ENCODE results near the gene KLHL18. TPM values are rescaled to one million over a fixed set of nuclear protein-coding genes. Genes with fewer than 3 reads are reported as not detected.

Gene KLHL18
- polyA plus RNA-seq, 1 donor (not counting 4 experiments of a cell fraction or from before 2014, with no cell fraction given) = 33.4 TPM

GRCh38 chr3:47380026-47380600 lies 97.4 kb downstream of the KLHL18 start:
- Histone ChIP-seq H3K4me3 (ENCODE audit: control insufficient read depth in 2 of 3, extremely low read depth in 1 of 3, insufficient read depth in 2 of 3, low read depth in 1 of 3, low read length in 3 of 3) (peak overlapping the region; percentile 84 to 93 (median 90)), H3K27me3 (ENCODE audit: control insufficient read depth, extremely low read depth, insufficient read depth, low read length) (no peaks in the 10 kb centered on the region), H3K9ac (ENCODE audit: control insufficient read depth, extremely low read depth, insufficient read depth, low read length) (peak overlapping the region; percentile 99), H3K4me1 (ENCODE audit: control insufficient read depth, extremely low read depth, insufficient read depth, low read length) (peaks cover 16% of the 10 kb centered on the region), H3K9me1 (ENCODE audit: control insufficient read depth, extremely low read depth, insufficient read depth, low read length) (peaks cover under 1% of the 10 kb centered on the region), H2AFZ (ENCODE audit: control insufficient read depth, low read length) (peak overlapping the region; percentile 80), H3K4me2 (ENCODE audit: control insufficient read depth, extremely low read depth, insufficient read depth, low read depth, low read length) (peak overlapping the region; percentile 96), H3K79me2 (ENCODE audit: control insufficient read depth, insufficient read depth, low read length) (peaks cover 43% of the 10 kb centered on the region), H4K20me1 (ENCODE audit: control insufficient read depth, extremely low read depth, insufficient read depth, low read length) (no peaks in the 10 kb centered on the region), H3K36me3 (ENCODE audit: control insufficient read depth in 2 of 2, extremely low read depth in 1 of 2, insufficient read depth in 2 of 2, low read length in 2 of 2) (peaks cover 0 to 7% of the 10 kb centered on the region in 2 experiments), H3K9me3 (ENCODE audit: control insufficient read depth, low read depth, low read length) (no peaks in the 10 kb centered on the region), H3K27ac (ENCODE audit: control insufficient read depth, insufficient read depth, low read length) (peak overlapping the region; percentile 99)
- dilution Hi-C loops (cut with MboI; ENCODE audit: extremely low pct_ligation_motif_present, low sequenced_read_pairs) = no loop called here
- FAIRE-seq (no peak), DNase-seq (ENCODE audit: low read depth, low spot score) (no peak)
- TF ChIP-seq CTCF (optimal IDR thresholded peaks at IDR 0.05 in 1 of 3, IDR thresholded peaks at IDR 0.05 in 1 of 3, conservative IDR thresholded peaks at IDR 0.05 in 1 of 3; ENCODE audit: extremely low read depth in 1 of 3, insufficient read depth in 2 of 3, low read length in 3 of 3) (no peak), EZH2 (IDR thresholded peaks at IDR 0.05; ENCODE audit: low read length) (no peak)

DNA sequence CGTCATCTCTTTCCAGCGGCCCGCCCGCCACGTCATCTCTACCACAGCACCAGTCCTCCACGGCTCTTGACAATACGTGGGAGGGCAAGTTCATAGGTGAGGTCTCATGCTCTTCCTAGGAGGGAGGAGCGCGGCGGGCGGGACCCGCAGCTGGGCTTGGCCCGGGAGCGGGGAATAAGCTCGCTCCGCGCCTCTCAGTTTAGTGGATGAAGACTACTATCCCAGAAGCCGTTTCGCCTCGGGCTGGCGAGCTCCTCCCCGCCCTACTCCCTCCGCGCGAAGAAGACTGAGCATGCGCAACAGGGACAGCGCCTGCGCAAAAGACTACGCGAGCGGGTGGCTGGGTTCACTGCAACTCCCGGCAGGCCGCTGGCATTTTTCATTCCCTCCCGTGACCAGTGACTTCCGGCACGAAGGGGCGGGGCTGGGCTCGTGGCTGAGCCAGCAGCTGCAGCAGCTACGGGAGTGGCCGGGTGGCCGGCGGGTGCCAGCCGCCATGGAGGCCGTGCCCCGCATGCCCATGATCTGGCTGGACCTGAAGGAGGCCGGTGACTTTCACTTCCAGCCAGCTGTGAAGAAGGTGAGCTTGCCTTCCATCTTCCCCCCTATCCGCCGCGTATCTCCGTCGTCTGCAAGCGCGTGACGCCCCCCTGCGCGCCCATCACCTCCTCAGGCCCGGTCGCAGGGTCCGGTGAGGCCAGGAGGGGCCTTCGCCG lies 98.0 kb downstream of the KLHL18 start, which contains the start of gene PTPN23:
Gene PTPN23, plus strand, starts transcription at position 421 of the 716 bp plus-strand sequence. Its CDS starts 76 bp downstream, at position 497.
- Histone ChIP-seq H3K79me2 (ENCODE audit: control insufficient read depth, insufficient read depth, low read length) (peaks cover 50% of the 10 kb centered on the region), H3K4me2 (ENCODE audit: control insufficient read depth, extremely low read depth, insufficient read depth, low read depth, low read length) (peak within 1 kb of the TSS; percentile 98), H3K9ac (ENCODE audit: control insufficient read depth, extremely low read depth, insufficient read depth, low read length) (peak within 1 kb of the TSS; percentile 99), H4K20me1 (ENCODE audit: control insufficient read depth, extremely low read depth, insufficient read depth, low read length) (peaks cover 1% of the 10 kb centered on the region), H2AFZ (ENCODE audit: control insufficient read depth, low read length) (peak within 1 kb of the TSS; percentile 80), H3K4me1 (ENCODE audit: control insufficient read depth, extremely low read depth, insufficient read depth, low read length) (peaks cover 16% of the 10 kb centered on the region), H3K27me3 (ENCODE audit: control insufficient read depth, extremely low read depth, insufficient read depth, low read length) (no peaks in the 10 kb centered on the region), H3K9me3 (ENCODE audit: control insufficient read depth, low read depth, low read length) (no peaks in the 10 kb centered on the region), H3K4me3 (ENCODE audit: control insufficient read depth in 2 of 3, extremely low read depth in 1 of 3, insufficient read depth in 2 of 3, low read depth in 1 of 3, low read length in 3 of 3) (peak within 1 kb of the TSS; percentile 84 to 93 (median 90)), H3K36me3 (ENCODE audit: control insufficient read depth in 2 of 2, extremely low read depth in 1 of 2, insufficient read depth in 2 of 2, low read length in 2 of 2) (peaks cover 2 to 7% of the 10 kb centered on the region in 2 experiments), H3K27ac (ENCODE audit: control insufficient read depth, insufficient read depth, low read length) (peak within 1 kb of the TSS; percentile 99), H3K9me1 (ENCODE audit: control insufficient read depth, extremely low read depth, insufficient read depth, low read length) (peaks cover 2% of the 10 kb centered on the region)
- no peak for TF ChIP-seq CTCF (optimal IDR thresholded peaks at IDR 0.05 in 1 of 3, IDR thresholded peaks at IDR 0.05 in 1 of 3, conservative IDR thresholded peaks at IDR 0.05 in 1 of 3; ENCODE audit: extremely low read depth in 1 of 3, insufficient read depth in 2 of 3, low read length in 3 of 3)
- no peak for TF ChIP-seq EZH2 (IDR thresholded peaks at IDR 0.05; ENCODE audit: low read length)
- DNase-seq (ENCODE audit: low read depth, low spot score) (peak; percentile 96), FAIRE-seq (peak; percentile 62)
- dilution Hi-C loops (cut with MboI; ENCODE audit: extremely low pct_ligation_motif_present, low sequenced_read_pairs) = no loop called here
